Progenitor cell of endocrine pancreas (in vitro differentiated cells): Measurements from ENCODE around the gene LGI4. TPM values are rescaled to one million over a fixed set of nuclear protein-coding genes. Genes with fewer than 3 reads are reported as not detected.

Experiments
- DNase-seq: peaks from one replicate; pipeline ENCODE4 v3.0.0; 2021; ENCODE audit warnings: low spot score; ENCODE audit not compliant: unreplicated experiment
- H3K27ac Mint-ChIP-seq: 2 replicates; pipeline ENCODE4 v1.8.0; 2021; ENCODE audit warnings: mild to moderate bottlenecking, moderate library complexity, mixed read lengths
- H3K27me3 Mint-ChIP-seq: 2 replicates; pipeline ENCODE4 v1.8.0; 2021; ENCODE audit warnings: mixed read lengths
- H3K36me3 Mint-ChIP-seq: 2 replicates; pipeline ENCODE4 v1.8.0; 2022; ENCODE audit warnings: mixed read lengths; ENCODE audit not compliant: insufficient read depth
- H3K4me1 Mint-ChIP-seq: 2 replicates; pipeline ENCODE4 v1.8.0; 2021; ENCODE audit warnings: low read depth, mixed read lengths
- H3K4me3 Mint-ChIP-seq: 2 replicates; pipeline ENCODE4 v1.8.0; 2021; ENCODE audit warnings: low read depth, mild to moderate bottlenecking, moderate library complexity, mixed read lengths
- H3K9me3 Mint-ChIP-seq: 2 replicates; pipeline ENCODE4 v1.8.0; 2021; ENCODE audit warnings: low read depth, mixed read lengths
- CTCF ChIP-seq: fragments of 200-600 bp; sonication (generic); IDR thresholded peaks from one replicate; pipeline ENCODE4 v1.5.0; 2021; ENCODE audit warnings: antibody characterized with exemption, mild to moderate bottlenecking; ENCODE audit not compliant: unreplicated experiment
- total RNA-seq: library from RNA; stranded (reverse); gene quantifications from 2 replicates; pipeline ENCODE4 v1.2.1, GENCODE V29; 2021

Gene LGI4
- total RNA-seq, 1 donor from 2014 or later, result not detected

GRCh38 chr19:35170359-35171061, 35.7 kb upstream of the LGI4 start:
- peaks cover 2% of the 10 kb centered on the region for H3K36me3 Mint-ChIP-seq
- no peak for TF ChIP-seq CTCF
- peaks cover 1% of the 10 kb centered on the region for H3K4me1 Mint-ChIP-seq
- no peak overlapping the region for H3K4me3 Mint-ChIP-seq
- H3K27ac Mint-ChIP-seq, result no peak overlapping the region
- H3K9me3 Mint-ChIP-seq, result peaks cover 9% of the 10 kb centered on the region
- DNase-seq, result no peak
- no peaks in the 10 kb centered on the region for H3K27me3 Mint-ChIP-seq

GRCh38 chr19:35169221-35169995, 34.5 kb upstream of the LGI4 start:
- Mint-ChIP-seq H3K27ac (no peak overlapping the region), H3K9me3 (peaks cover 13% of the 10 kb centered on the region), H3K27me3 (no peaks in the 10 kb centered on the region), H3K4me3 (no peak overlapping the region), H3K36me3 (peaks cover 2% of the 10 kb centered on the region), H3K4me1 (peaks cover 1% of the 10 kb centered on the region)
- no peak for DNase-seq
- no peak for TF ChIP-seq CTCF

- no peak overlapping the region for H3K27ac Mint-ChIP-seq
- H3K4me3 Mint-ChIP-seq, result no peak overlapping the region
- TF ChIP-seq CTCF, result no peak
- DNase-seq, result no peak
- peaks cover 17% of the 10 kb centered on the region for H3K9me3 Mint-ChIP-seq
- peaks cover 2% of the 10 kb centered on the region for H3K36me3 Mint-ChIP-seq
- peaks cover 1% of the 10 kb centered on the region for H3K4me1 Mint-ChIP-seq
- no peaks in the 10 kb centered on the region for H3K27me3 Mint-ChIP-seq
Observed at GRCh38 chr19:35168196-35168595, 33.3 kb upstream of the LGI4 start.

GRCh38 chr19:35167251-35168119, 32.6 kb upstream of the LGI4 start:
- no peak for TF ChIP-seq CTCF
- peaks cover 1% of the 10 kb centered on the region for H3K4me1 Mint-ChIP-seq
- DNase-seq, result no peak
- H3K4me3 Mint-ChIP-seq, result no peak overlapping the region
- no peaks in the 10 kb centered on the region for H3K27me3 Mint-ChIP-seq
- H3K9me3 Mint-ChIP-seq, result peaks cover 17% of the 10 kb centered on the region
- no peak overlapping the region for H3K27ac Mint-ChIP-seq
- H3K36me3 Mint-ChIP-seq, result peaks cover 2% of the 10 kb centered on the region
